Neural progenitor cell (in vitro differentiated cells): Measurements from ENCODE around the gene NETO2. TPM values are rescaled to one million over a fixed set of nuclear protein-coding genes. Genes with fewer than 3 reads are reported as not detected.

Source experiments
- DNase-seq: peaks from one replicate; pipeline ENCODE4 v3.0.0-alpha.2; 2016; ENCODE audit warnings: low spot score
- H2AFZ ChIP-seq: fragments of 200-600 bp; sonication (generic); replicated peaks from 2 replicates; pipeline ENCODE4 v1.6.1; 2016; ENCODE audit warnings: antibody characterized with exemption
- H3F3A ChIP-seq: fragments of 200-600 bp; sonication (generic); 2 replicates; pipeline ENCODE4 v1.6.1; 2016; ENCODE audit warnings: antibody characterized with exemption, low read depth
- H3K27ac ChIP-seq: fragments of 200-600 bp; sonication (generic); 2 replicates; pipeline ENCODE4 v1.5.1; 2016; ENCODE audit warnings: mild to moderate bottlenecking
- H3K27me3 ChIP-seq: fragments of 200-600 bp; sonication (generic); 2 replicates; pipeline ENCODE4 v1.6.1; 2016; ENCODE audit warnings: mild to moderate bottlenecking, moderate library complexity
- H3K36me3 ChIP-seq: fragments of 200-600 bp; sonication (generic); 2 replicates; pipeline ENCODE4 v1.5.1; 2016
- H3K4me1 ChIP-seq: fragments of 200-600 bp; sonication (generic); 2 replicates; pipeline ENCODE4 v1.6.1; 2016; ENCODE audit warnings: mixed run types
- H3K4me2 ChIP-seq: fragments of 200-600 bp; sonication (generic); 2 replicates; pipeline ENCODE4 v1.6.1; 2016
- H3K4me3 ChIP-seq: fragments of 200-600 bp; sonication (generic); 2 replicates; pipeline ENCODE4 v1.5.1; 2016
- H3K79me2 ChIP-seq: fragments of 200-600 bp; sonication (generic); 2 replicates; pipeline ENCODE4 v1.6.1; 2016; ENCODE audit warnings: low read depth
- H3K9ac ChIP-seq: fragments of 200-600 bp; sonication (generic); 2 replicates; pipeline ENCODE4 v1.6.1; 2016
- H3K9me3 ChIP-seq: fragments of 200-600 bp; sonication (generic); 2 replicates; pipeline ENCODE4 v1.5.1; 2016; ENCODE audit warnings: low read depth
- H4K20me1 ChIP-seq: fragments of 200-600 bp; sonication (generic); 2 replicates; pipeline ENCODE4 v1.6.1; 2016; ENCODE audit warnings: low read depth
- H3K27ac Mint-ChIP-seq: 3 replicates; pipeline ENCODE4 v1.8.0; 2021; ENCODE audit warnings: mixed read lengths
- H3K27me3 Mint-ChIP-seq: 2 replicates; pipeline ENCODE4 v1.8.0; 2022; ENCODE audit warnings: low read depth, mild to moderate bottlenecking, inconsistent platforms, moderate library complexity, mixed read lengths; ENCODE audit not compliant: insufficient read depth
- H3K36me3 Mint-ChIP-seq: 3 replicates; pipeline ENCODE4 v1.8.0; 2021; ENCODE audit warnings: mixed read lengths
- H3K4me1 Mint-ChIP-seq: 3 replicates; pipeline ENCODE4 v1.8.0; 2021; ENCODE audit warnings: mixed read lengths
- H3K4me3 Mint-ChIP-seq: 3 replicates; pipeline ENCODE4 v1.8.0; 2021; ENCODE audit warnings: mild to moderate bottlenecking, moderate library complexity, mixed read lengths
- H3K9me3 Mint-ChIP-seq: 3 replicates; pipeline ENCODE4 v1.8.0; 2020; ENCODE audit warnings: mixed read lengths
- CTCF ChIP-seq: fragments of 200-600 bp; sonication (generic); IDR thresholded peaks from 2 replicates; pipeline ENCODE4 v1.5.1; 2017; ENCODE audit warnings: antibody characterized with exemption, mild to moderate bottlenecking
- EZH2 ChIP-seq: fragments of 200-600 bp; sonication (generic); IDR thresholded peaks from 2 replicates; pipeline ENCODE4 v1.6.1; 2017; ENCODE audit warnings: antibody characterized with exemption, mild to moderate bottlenecking, moderate library complexity
- EZH2phosphoT487 ChIP-seq: fragments of 200-600 bp; sonication (generic); IDR thresholded peaks from 2 replicates; pipeline ENCODE4 v1.6.1; 2017; ENCODE audit warnings: antibody characterized with exemption
- total RNA-seq: library from RNA; depleted of rRNA; stranded (reverse); fragments of >200 nt; gene quantifications from 2 replicates; pipeline ENCODE4 v1.2.3, GENCODE V29; 2015; ENCODE audit warnings: low replicate concordance

The NETO2 gene
- total RNA-seq, 1 donor from 2014 or later, result 32.0 TPM

GRCh38 chr16:47055136-47055885 is 88.4 kb downstream of the NETO2 start:
- Histone ChIP-seq H3K4me3 (no peak overlapping the region), H3F3A (no peaks in the 10 kb centered on the region), H3K4me1 (no peaks in the 10 kb centered on the region), H3K9ac (no peak overlapping the region), H3K9me3 (no peaks in the 10 kb centered on the region), H3K36me3 (no peaks in the 10 kb centered on the region), H3K4me2 (no peak overlapping the region), H2AFZ (no peak overlapping the region), H3K27me3 (no peaks in the 10 kb centered on the region), H3K27ac (no peak overlapping the region), H4K20me1 (no peaks in the 10 kb centered on the region), H3K79me2 (no peaks in the 10 kb centered on the region)
- Mint-ChIP-seq H3K27ac (no peak overlapping the region), H3K27me3 (peaks cover 5% of the 10 kb centered on the region), H3K4me1 (peaks cover 3% of the 10 kb centered on the region), H3K36me3 (no peaks in the 10 kb centered on the region), H3K4me3 (no peak overlapping the region), H3K9me3 (peaks cover 4% of the 10 kb centered on the region)
- no peak for DNase-seq
- TF ChIP-seq EZH2 (no peak), EZH2phosphoT487 (no peak), CTCF (no peak)

- Histone ChIP-seq H3K27me3 (no peaks in the 10 kb centered on the region), H3K36me3 (no peaks in the 10 kb centered on the region), H3K4me3 (no peak overlapping the region), H4K20me1 (no peaks in the 10 kb centered on the region), H3K4me2 (no peak overlapping the region), H3K27ac (no peak overlapping the region), H2AFZ (no peak overlapping the region), H3F3A (no peaks in the 10 kb centered on the region), H3K79me2 (no peaks in the 10 kb centered on the region), H3K9ac (no peak overlapping the region), H3K4me1 (no peaks in the 10 kb centered on the region), H3K9me3 (no peaks in the 10 kb centered on the region)
- Mint-ChIP-seq H3K9me3 (peaks cover 4% of the 10 kb centered on the region), H3K27ac (no peak overlapping the region), H3K27me3 (peaks cover 6% of the 10 kb centered on the region), H3K4me3 (no peak overlapping the region), H3K36me3 (no peaks in the 10 kb centered on the region), H3K4me1 (peaks cover 3% of the 10 kb centered on the region)
- no peak for DNase-seq
- TF ChIP-seq CTCF (no peak), EZH2 (no peak), EZH2phosphoT487 (no peak)
Measured at GRCh38 chr16:47054306-47054705, 89.4 kb downstream of the NETO2 start.

- no peak overlapping the region for H3K4me3 ChIP-seq
- H3K4me2 ChIP-seq, result no peak overlapping the region
- no peaks in the 10 kb centered on the region for H3K36me3 Mint-ChIP-seq
- H3K9me3 ChIP-seq, result no peaks in the 10 kb centered on the region
- H3K4me1 ChIP-seq, result no peaks in the 10 kb centered on the region
- no peaks in the 10 kb centered on the region for H4K20me1 ChIP-seq
- H3K36me3 ChIP-seq, result no peaks in the 10 kb centered on the region
- no peaks in the 10 kb centered on the region for H3K79me2 ChIP-seq
- no peak overlapping the region for H3K27ac ChIP-seq
- no peak overlapping the region for H3K27ac Mint-ChIP-seq
- no peak overlapping the region for H2AFZ ChIP-seq
- no peak overlapping the region for H3K9ac ChIP-seq
- H3F3A ChIP-seq, result no peaks in the 10 kb centered on the region
- no peak overlapping the region for H3K4me3 Mint-ChIP-seq
- DNase-seq, result no peak
- TF ChIP-seq EZH2phosphoT487 (no peak), EZH2 (no peak), CTCF (no peak)
- H3K27me3 Mint-ChIP-seq, result peaks cover 6% of the 10 kb centered on the region
- H3K9me3 Mint-ChIP-seq, result peaks cover 4% of the 10 kb centered on the region
- H3K27me3 ChIP-seq, result no peaks in the 10 kb centered on the region
- H3K4me1 Mint-ChIP-seq, result peaks cover 3% of the 10 kb centered on the region
Measured at GRCh38 chr16:47053895-47054294, 89.8 kb downstream of the NETO2 start.
